ENCODE measurements around the gene ANKRD28.

- no peak for TF ChIP-seq CTCF (conservative IDR thresholded peaks at IDR 0.05; ENCODE audit: low read length)
- TF ChIP-seq EZH2phosphoT487 (IDR thresholded peaks at IDR 0.05; ENCODE audit: borderline replicate concordance, low read depth, low read length), result no peak
Measured at GRCh38 chr3:15726043-15726442, 71.7 kb downstream of the ANKRD28 start.
